Right lobe of liver (tissue), 6 donors: ENCODE results near the gene PNLIPRP2. TPM values are rescaled to one million over a fixed set of nuclear protein-coding genes. Genes with fewer than 3 reads are reported as not detected.

ENCODE experiments used
- ATAC-seq, 4 donors: fragments of 200-7000 bp; cut with Tn5 transposase; one replicate each; pipeline ENCODE4 v1.9.1; 2020; ENCODE audit warnings: mild to moderate bottlenecking in 4 of 4, moderate library complexity in 4 of 4
- DNase-seq, 3 donors: peaks; one replicate each; pipeline ENCODE4 v3.0.0-alpha.2; 2020
- H3K27ac ChIP-seq, 3 donors: fragments of 200-600 bp; one replicate each; pipeline ENCODE4 v1.8.0; 2022
- H3K27me3 ChIP-seq, 2 donors: fragments of 200-600 bp; one replicate each; pipeline ENCODE4 v1.8.0; 2022
- H3K36me3 ChIP-seq, 4 donors: fragments of 200-600 bp; sonication (generic) in 1 of 4; one replicate each; pipeline versions ENCODE4 v1.5.1 to v1.8.0; 2017 to 2022; ENCODE audit warnings: control low read depth in 1 of 4
- H3K4me1 ChIP-seq, 4 donors: fragments of 200-600 bp; sonication (generic) in 1 of 4; one replicate each; pipeline versions ENCODE4 v1.5.1 to v1.8.0; 2017 to 2022; ENCODE audit warnings: control low read depth in 1 of 4
- H3K4me3 ChIP-seq, 3 donors: fragments of 200-600 bp; one replicate each; pipeline ENCODE4 v1.8.0; 2022
- H3K9me3 ChIP-seq, 4 donors: fragments of 200-600 bp; sonication (generic) in 1 of 4; one replicate each; pipeline versions ENCODE4 v1.5.1 to v1.8.0; 2017 to 2022; ENCODE audit warnings: control low read depth in 1 of 4
- POLR2A ChIP-seq: fragments of 450-650 bp; IDR thresholded peaks from one replicate; pipeline ENCODE4 v1.6.1; 2017; ENCODE audit warnings: antibody characterized with exemption, mild to moderate bottlenecking
- WGBS: methylation state at CpG from one replicate; pipeline ENCODE4 v1.1.6; 2018; ENCODE audit warnings: low coverage, low lambda C conversion rate; ENCODE audit not compliant: insufficient coverage; ENCODE audit errors: missing lambda C conversion rate; 5-methylcytosine and 5-hydroxymethylcytosine counted together
- intact Hi-C, 2 donors: fragments of 100-400 bp; cut with DNase I; formaldehyde crosslinking; loops; one replicate each; pipeline versions ENCODE4 v1.11.2 to v1.14.1; 2022
- total RNA-seq, 6 experiments: library from RNA; depleted of rRNA in 2 of 6; stranded (reverse); fragments of >200 nt in 2 of 6; fragmentation: NEBNext Ultra II Directional in 3 of 6; extraction: Animal tissue kit (Norgen Biotek cat#: 25700) in 3 of 6; gene quantifications; one replicate each; pipeline versions ENCODE4 v1.1.0 to v1.2.4, GENCODE V29; 2016 to 2023
- TF ChIP-seq, protein P1 (sequence below), 4 donors: fragments of 200-600 bp in 3 of 4; fragments of 450-650 bp in 1 of 4; IDR thresholded peaks; one replicate each; pipeline versions ENCODE4 v1.5.1 to v1.8.0; 2016 to 2022; ENCODE audit warnings: antibody characterized with exemption in 4 of 4, mild to moderate bottlenecking in 2 of 4
- donor health status: DM: no; HTN: yes; CAD: no.
- donor health status: DM: no; HTN: no; CAD: no.
- donor health status: DM: no; HTN: no; CAD: no.
- donor health status: DM: no; HTN: yes; CAD: no.
- donor health status: DM: no; HTN: yes; CAD: no.

PNLIPRP2 gene
- total RNA-seq, 6 experiments from 2014 or later, result not detected

GRCh38 chr10:116636385-116636784 is 15.6 kb downstream of the PNLIPRP2 start:
- Histone ChIP-seq H3K9me3 (no peaks in the 10 kb centered on the region), H3K4me1 (no peaks in the 10 kb centered on the region), H3K4me3 (no peak overlapping the region), H3K27me3 (peaks cover 0 to 9% of the 10 kb centered on the region in 2 donors), H3K27ac (no peak overlapping the region), H3K36me3 (no peaks in the 10 kb centered on the region)
- intact Hi-C loops, result no loop called here
- TF ChIP-seq, protein P1, sequence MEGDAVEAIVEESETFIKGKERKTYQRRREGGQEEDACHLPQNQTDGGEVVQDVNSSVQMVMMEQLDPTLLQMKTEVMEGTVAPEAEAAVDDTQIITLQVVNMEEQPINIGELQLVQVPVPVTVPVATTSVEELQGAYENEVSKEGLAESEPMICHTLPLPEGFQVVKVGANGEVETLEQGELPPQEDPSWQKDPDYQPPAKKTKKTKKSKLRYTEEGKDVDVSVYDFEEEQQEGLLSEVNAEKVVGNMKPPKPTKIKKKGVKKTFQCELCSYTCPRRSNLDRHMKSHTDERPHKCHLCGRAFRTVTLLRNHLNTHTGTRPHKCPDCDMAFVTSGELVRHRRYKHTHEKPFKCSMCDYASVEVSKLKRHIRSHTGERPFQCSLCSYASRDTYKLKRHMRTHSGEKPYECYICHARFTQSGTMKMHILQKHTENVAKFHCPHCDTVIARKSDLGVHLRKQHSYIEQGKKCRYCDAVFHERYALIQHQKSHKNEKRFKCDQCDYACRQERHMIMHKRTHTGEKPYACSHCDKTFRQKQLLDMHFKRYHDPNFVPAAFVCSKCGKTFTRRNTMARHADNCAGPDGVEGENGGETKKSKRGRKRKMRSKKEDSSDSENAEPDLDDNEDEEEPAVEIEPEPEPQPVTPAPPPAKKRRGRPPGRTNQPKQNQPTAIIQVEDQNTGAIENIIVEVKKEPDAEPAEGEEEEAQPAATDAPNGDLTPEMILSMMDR (IDR thresholded peaks at IDR 0.05), result no peak
- TF ChIP-seq POLR2A, result no peak
- ATAC-seq (no peak), DNase-seq (no peak)

GRCh38 chr10:116636976-116637375 is 16.2 kb downstream of the PNLIPRP2 start:
- Histone ChIP-seq H3K4me3 (no peak overlapping the region), H3K36me3 (no peaks in the 10 kb centered on the region), H3K9me3 (no peaks in the 10 kb centered on the region), H3K27ac (no peak overlapping the region), H3K27me3 (peaks cover 0 to 9% of the 10 kb centered on the region in 2 donors), H3K4me1 (no peaks in the 10 kb centered on the region)
- intact Hi-C loops, result no loop called here
- 35% methylated on average over 2 of the region's 2 CpGs for WGBS
- DNase-seq (no peak), ATAC-seq (no peak)
- TF ChIP-seq POLR2A, result no peak
- TF ChIP-seq, protein P1 (IDR thresholded peaks at IDR 0.05), result no peak

GRCh38 chr10:116637830-116638229 is 17.1 kb downstream of the PNLIPRP2 start:
- H3K4me3 ChIP-seq, result no peak overlapping the region
- 0% methylated on average over 1 of the region's 1 CpG for WGBS
- H3K36me3 ChIP-seq, result no peaks in the 10 kb centered on the region
- no peaks in the 10 kb centered on the region for H3K9me3 ChIP-seq
- H3K4me1 ChIP-seq, result no peaks in the 10 kb centered on the region
- H3K27me3 ChIP-seq, result peaks cover 0 to 9% of the 10 kb centered on the region in 2 donors
- ATAC-seq, result no peak
- H3K27ac ChIP-seq, result no peak overlapping the region
- TF ChIP-seq POLR2A, result no peak
- TF ChIP-seq, protein P1 (IDR thresholded peaks at IDR 0.05), result no peak
- intact Hi-C loops, result no loop called here
- no peak for DNase-seq

- no peak overlapping the region for H3K4me3 ChIP-seq
- no peak for TF ChIP-seq POLR2A
- TF ChIP-seq, protein P1 (IDR thresholded peaks at IDR 0.05), result no peak
- H3K9me3 ChIP-seq, result no peaks in the 10 kb centered on the region
- no peak for DNase-seq
- H3K27ac ChIP-seq, result no peak overlapping the region
- no CpG with 5 or more reads among the region's 5 CpGs for WGBS
- ATAC-seq, result no peak
- intact Hi-C loops, result no loop called here
- H3K27me3 ChIP-seq, result no peaks in the 10 kb centered on the region
- H3K4me1 ChIP-seq, result no peaks in the 10 kb centered on the region
- no peaks in the 10 kb centered on the region for H3K36me3 ChIP-seq
These were observed 25.7 kb downstream of the PNLIPRP2 start for GRCh38 chr10:116646502-116646901.

GRCh38 chr10:116648903-116649302 is 28.1 kb downstream of the PNLIPRP2 start:
- 55% methylated on average over 8 of the region's 8 CpGs for WGBS
- DNase-seq (no peak), ATAC-seq (no peak)
- H3K36me3 ChIP-seq, result no peaks in the 10 kb centered on the region
- H3K9me3 ChIP-seq, result no peaks in the 10 kb centered on the region
- TF ChIP-seq POLR2A, result no peak
- TF ChIP-seq, protein P1 (IDR thresholded peaks at IDR 0.05), result no peak
- H3K4me1 ChIP-seq, result no peaks in the 10 kb centered on the region
- intact Hi-C loops, result no loop called here
- H3K27me3 ChIP-seq, result no peaks in the 10 kb centered on the region
- H3K27ac ChIP-seq, result no peak overlapping the region
- H3K4me3 ChIP-seq, result no peak overlapping the region
